RPMI8226 (cell line): ENCODE results near the gene PLEKHA4.
"Not testable (repeated sequence)": the region's sequence is repeated elsewhere in the genome, so short reads cannot be mapped to it uniquely, and the experiment has no call there.

ENCODE experiments used
- DNase-seq: peaks from one replicate; pipeline ENCODE4 v3.0.0-alpha.2; 2015

PLEKHA4 gene

GRCh38 chr19:48883726-48884125, 15.3 kb upstream of the PLEKHA4 start:
- no peak for DNase-seq

- no peak for DNase-seq
These were observed 13.6 kb upstream of the PLEKHA4 start for GRCh38 chr19:48881741-48882657.

GRCh38 chr19:48879696-48880095, 11.3 kb upstream of the PLEKHA4 start:
- DNase-seq = not testable (repeated sequence)

GRCh38 chr19:48879025-48879637, 10.7 kb upstream of the PLEKHA4 start:
- no peak for DNase-seq

GRCh38 chr19:48878196-48879024, 10.0 kb upstream of the PLEKHA4 start:
- no peak for DNase-seq

- DNase-seq = no peak
These were observed 9.4 kb upstream of the PLEKHA4 start for GRCh38 chr19:48877855-48878195.

- not testable (repeated sequence) for DNase-seq
These were observed 7.9 kb upstream of the PLEKHA4 start for GRCh38 chr19:48876043-48876981.

- no peak for DNase-seq
These were observed 6.1 kb upstream of the PLEKHA4 start for GRCh38 chr19:48874303-48875135.

GRCh38 chr19:48873476-48874302, 5.3 kb upstream of the PLEKHA4 start:
- DNase-seq = no peak

- DNase-seq = peak; percentile 76
These were observed 4.6 kb upstream of the PLEKHA4 start for GRCh38 chr19:48872884-48873475.

- DNase-seq = peak; percentile 93
These were observed 3.9 kb upstream of the PLEKHA4 start, which contains the start of gene PPP1R15A for GRCh38 chr19:48872182-48872883. TSS of gene PPP1R15A (plus strand) at chr19:48872421. CDS start at chr19:48873234, 813 bp downstream.

GRCh38 chr19:48871471-48872181, 3.2 kb upstream of the PLEKHA4 start:
- DNase-seq = not testable (repeated sequence)

- no peak for DNase-seq
These were observed 1.6 kb upstream of the PLEKHA4 start for GRCh38 chr19:48870048-48870447.

- DNase-seq = no peak
These were observed 687 bp downstream of the PLEKHA4 start for GRCh38 chr19:48867746-48868113.

- DNase-seq = no peak
These were observed 1.2 kb downstream of the PLEKHA4 start for GRCh38 chr19:48867123-48867745.

- no peak for DNase-seq
These were observed 1.7 kb downstream of the PLEKHA4 start for GRCh38 chr19:48866692-48867091.

- no peak for DNase-seq
These were observed 5.6 kb downstream of the PLEKHA4 start for GRCh38 chr19:48862827-48863226.

- DNase-seq = no peak
These were observed 7.1 kb downstream of the PLEKHA4 start for GRCh38 chr19:48861313-48861712.
